Mesenchymal stem cell (in vitro differentiated cells and primary cell): ENCODE measurements around the gene KAT6B.

Experiments
- DNase-seq: peaks from one replicate; pipeline ENCODE4 v3.0.0-alpha.2; 2013
- H2AFZ ChIP-seq: one replicate; pipeline ENCODE4 v1.6.1; 2013; ENCODE audit warnings: low read depth, mild to moderate bottlenecking, control low read depth, inconsistent platforms, low read length, moderate library complexity
- H2AK5ac ChIP-seq: 2 replicates; pipeline ENCODE4 v1.6.1; 2013; ENCODE audit warnings: low read length, moderate library complexity, mild to moderate bottlenecking, inconsistent platforms; ENCODE audit not compliant: severe bottlenecking
- H2BK120ac ChIP-seq: one replicate; pipeline ENCODE4 v1.6.1; 2013; ENCODE audit warnings: low read depth, mild to moderate bottlenecking, inconsistent platforms, low read length, moderate library complexity
- H2BK12ac ChIP-seq, 2 experiments: one replicate each; pipeline ENCODE4 v1.6.1; 2013; ENCODE audit warnings: inconsistent platforms in 2 of 2, low read length in 2 of 2, mild to moderate bottlenecking in 2 of 2, moderate library complexity in 2 of 2, control low read depth in 1 of 2
- H2BK15ac ChIP-seq: one replicate; pipeline ENCODE4 v1.6.1; 2013; ENCODE audit warnings: mild to moderate bottlenecking, low read depth, inconsistent platforms; ENCODE audit not compliant: poor library complexity, severe bottlenecking
- H2BK5ac ChIP-seq: 2 replicates; pipeline ENCODE4 v1.6.1; 2013; ENCODE audit warnings: low read depth, mild to moderate bottlenecking, low read length, control low read depth, inconsistent platforms; ENCODE audit not compliant: poor library complexity, severe bottlenecking
- H3K14ac ChIP-seq, 2 experiments: one replicate each; pipeline ENCODE4 v1.6.1; 2013; ENCODE audit warnings: inconsistent platforms in 2 of 2, low read length in 2 of 2, control low read depth in 1 of 2, mild to moderate bottlenecking in 1 of 2, moderate library complexity in 1 of 2
- H3K18ac ChIP-seq, 2 experiments: one replicate each; pipeline ENCODE4 v1.6.1; 2013; ENCODE audit warnings: inconsistent platforms in 2 of 2, low read length in 2 of 2, control low read depth in 1 of 2, low read depth in 1 of 2, mild to moderate bottlenecking in 1 of 2
- H3K23ac ChIP-seq, 2 experiments: one replicate each; pipeline ENCODE4 v1.6.1; 2013; ENCODE audit warnings: inconsistent platforms in 2 of 2, low read length in 2 of 2, mild to moderate bottlenecking in 2 of 2, moderate library complexity in 2 of 2, control low read depth in 1 of 2
- H3K27ac ChIP-seq: 2 replicates; pipeline ENCODE4 v1.5.1; 2013; ENCODE audit warnings: mild to moderate bottlenecking, moderate library complexity, low read length, control low read depth, inconsistent platforms; ENCODE audit not compliant: poor library complexity, severe bottlenecking
- H3K27me3 ChIP-seq, 2 experiments: 2 replicates each; pipeline versions ENCODE4 v1.6.1 to v1.7.0; 2013; ENCODE audit warnings: low read length in 2 of 2, mild to moderate bottlenecking in 2 of 2, moderate library complexity in 2 of 2, control low read depth in 1 of 2, inconsistent platforms in 1 of 2; ENCODE audit not compliant: control insufficient read depth in 1 of 2, insufficient read depth in 1 of 2
- H3K36me3 ChIP-seq, 2 experiments: 2 replicates each; pipeline versions ENCODE4 v1.6.1 to v1.7.0; 2013; ENCODE audit warnings: low read length in 2 of 2, control low read depth in 1 of 2, inconsistent platforms in 1 of 2, low read depth in 1 of 2, mild to moderate bottlenecking in 1 of 2; ENCODE audit not compliant: insufficient read depth in 2 of 2, control insufficient read depth in 1 of 2
- H3K4ac ChIP-seq, 2 experiments: one replicate each; pipeline ENCODE4 v1.6.1; 2013; ENCODE audit warnings: inconsistent platforms in 2 of 2, low read length in 2 of 2, mild to moderate bottlenecking in 2 of 2, moderate library complexity in 2 of 2, control low read depth in 1 of 2, low read depth in 1 of 2
- H3K4me1 ChIP-seq: 2 replicates; pipeline ENCODE4 v1.6.1; 2013; ENCODE audit warnings: low read depth, low read length, control low read depth; ENCODE audit not compliant: control insufficient read depth, insufficient read depth
- H3K4me2 ChIP-seq: 2 replicates; pipeline ENCODE4 v1.6.1; 2013; ENCODE audit warnings: low read length, mild to moderate bottlenecking, inconsistent platforms; ENCODE audit not compliant: poor library complexity, severe bottlenecking
- H3K4me3 ChIP-seq, 2 experiments: 2 replicates each; pipeline versions ENCODE4 v1.5.1 to v1.7.0; 2013; ENCODE audit warnings: low read length in 2 of 2, mild to moderate bottlenecking in 2 of 2, control low read depth in 1 of 2, low read depth in 1 of 2; ENCODE audit not compliant: insufficient read depth in 1 of 2
- H3K79me1 ChIP-seq: replicated peaks from 2 replicates; pipeline ENCODE4 v1.6.1; 2013; ENCODE audit warnings: mild to moderate bottlenecking, control low read depth, low read length, inconsistent platforms; ENCODE audit not compliant: poor library complexity, severe bottlenecking
- H3K9ac ChIP-seq: 2 replicates; pipeline ENCODE4 v1.7.0; 2013; ENCODE audit warnings: mild to moderate bottlenecking, low read length, moderate library complexity
- H3K9me3 ChIP-seq: 2 replicates; pipeline ENCODE4 v1.7.0; 2013; ENCODE audit warnings: mild to moderate bottlenecking, low read length; ENCODE audit not compliant: control insufficient read depth
- H4K8ac ChIP-seq: one replicate; pipeline ENCODE4 v1.6.1; 2013; ENCODE audit warnings: inconsistent platforms, mild to moderate bottlenecking, low read length, moderate library complexity
- H4K91ac ChIP-seq: one replicate; pipeline ENCODE4 v1.6.1; 2013; ENCODE audit warnings: mild to moderate bottlenecking, low read length, inconsistent platforms
- WGBS: methylation state at CpG from one replicate; pipeline ENCODE4 v1.1.7; 2013; ENCODE audit warnings: mixed read lengths; 5-methylcytosine and 5-hydroxymethylcytosine counted together

The KAT6B gene

GRCh38 chr10:75068523-75068922 is 242.1 kb downstream of the KAT6B start:
- Histone ChIP-seq H4K8ac (peak overlapping the region; percentile 47), H3K27ac (no peak overlapping the region), H2AFZ (no peak overlapping the region), H3K4me3 (no peak overlapping the region), H3K36me3 (no peaks in the 10 kb centered on the region), H3K79me1 (no peaks in the 10 kb centered on the region), H3K14ac (no peak overlapping the region), H3K4me1 (peaks cover 3% of the 10 kb centered on the region), H3K4ac (no peak overlapping the region), H3K4me2 (no peak overlapping the region), H2AK5ac (no peak overlapping the region), H3K23ac (no peak overlapping the region), H2BK120ac (no peak overlapping the region), H3K18ac (no peak overlapping the region), H2BK12ac (no peak overlapping the region), H4K91ac (no peak overlapping the region), H3K9me3 (no peaks in the 10 kb centered on the region), H3K27me3 (no peaks in the 10 kb centered on the region), H2BK15ac (no peak overlapping the region), H2BK5ac (no peak overlapping the region), H3K9ac (no peak overlapping the region)
- WGBS = 91% methylated on average over 2 of the region's 6 CpGs
- DNase-seq = no peak

- Histone ChIP-seq H3K27ac (no peak overlapping the region), H2BK120ac (no peak overlapping the region), H3K9ac (no peak overlapping the region), H3K23ac (no peak overlapping the region), H3K36me3 (no peaks in the 10 kb centered on the region), H3K14ac (peak overlapping the region in 1 of 2 experiments; percentile 2), H3K9me3 (no peaks in the 10 kb centered on the region), H2AK5ac (no peak overlapping the region), H2BK12ac (no peak overlapping the region), H3K4me1 (peaks cover 3% of the 10 kb centered on the region), H4K8ac (no peak overlapping the region), H3K4me2 (no peak overlapping the region), H3K79me1 (no peaks in the 10 kb centered on the region), H3K18ac (no peak overlapping the region), H2BK15ac (no peak overlapping the region), H2BK5ac (no peak overlapping the region), H3K4me3 (no peak overlapping the region), H3K4ac (no peak overlapping the region), H3K27me3 (no peaks in the 10 kb centered on the region), H2AFZ (no peak overlapping the region), H4K91ac (no peak overlapping the region)
- 93% methylated on average over 11 of the region's 11 CpGs for WGBS
- DNase-seq = no peak
Observed at GRCh38 chr10:75070476-75070875, 244.1 kb downstream of the KAT6B start.

- Histone ChIP-seq H2BK5ac (no peak overlapping the region), H3K18ac (no peak overlapping the region), H2AK5ac (no peak overlapping the region), H3K23ac (no peak overlapping the region), H3K4ac (no peak overlapping the region), H2AFZ (no peak overlapping the region), H2BK15ac (no peak overlapping the region), H3K27ac (no peak overlapping the region), H4K91ac (no peak overlapping the region), H3K79me1 (no peaks in the 10 kb centered on the region), H3K9ac (no peak overlapping the region), H3K36me3 (no peaks in the 10 kb centered on the region), H3K4me3 (no peak overlapping the region), H2BK120ac (no peak overlapping the region), H2BK12ac (no peak overlapping the region), H3K14ac (no peak overlapping the region), H3K9me3 (no peaks in the 10 kb centered on the region), H3K4me1 (peaks cover 3% of the 10 kb centered on the region), H4K8ac (peak overlapping the region; percentile 19), H3K27me3 (peaks cover 0 to 3% of the 10 kb centered on the region in 2 experiments), H3K4me2 (no peak overlapping the region)
- DNase-seq = peak; percentile 18
- WGBS = 80% methylated on average over 7 of the region's 7 CpGs
Observed at GRCh38 chr10:75070961-75071428, 244.6 kb downstream of the KAT6B start.

- Histone ChIP-seq H2AFZ (no peak overlapping the region), H3K4me2 (no peak overlapping the region), H3K23ac (no peak overlapping the region), H3K4ac (no peak overlapping the region), H2BK5ac (no peak overlapping the region), H3K4me3 (no peak overlapping the region), H2BK12ac (no peak overlapping the region), H2AK5ac (no peak overlapping the region), H3K9me3 (no peaks in the 10 kb centered on the region), H3K9ac (no peak overlapping the region), H3K4me1 (peaks cover 3% of the 10 kb centered on the region), H3K27me3 (peaks cover 0 to 5% of the 10 kb centered on the region in 2 experiments), H3K36me3 (no peaks in the 10 kb centered on the region), H2BK15ac (no peak overlapping the region), H3K79me1 (no peaks in the 10 kb centered on the region), H4K8ac (no peak overlapping the region), H2BK120ac (no peak overlapping the region), H4K91ac (no peak overlapping the region), H3K18ac (no peak overlapping the region), H3K14ac (no peak overlapping the region), H3K27ac (no peak overlapping the region)
- 97% methylated on average over 14 of the region's 14 CpGs for WGBS
- DNase-seq = no peak
Observed at GRCh38 chr10:75071756-75072155, 245.4 kb downstream of the KAT6B start.
